DMS114 treated with DMSO at 0.1 percent for 48 hours (cell line): Measurements from ENCODE around the gene RPS18.

Source experiments
- DNase-seq: peaks from one replicate; lab custom pipeline; 2025; ENCODE audit not compliant: unreplicated experiment; lab: John Stamatoyannopoulos, UW

RPS18 gene

DNA sequence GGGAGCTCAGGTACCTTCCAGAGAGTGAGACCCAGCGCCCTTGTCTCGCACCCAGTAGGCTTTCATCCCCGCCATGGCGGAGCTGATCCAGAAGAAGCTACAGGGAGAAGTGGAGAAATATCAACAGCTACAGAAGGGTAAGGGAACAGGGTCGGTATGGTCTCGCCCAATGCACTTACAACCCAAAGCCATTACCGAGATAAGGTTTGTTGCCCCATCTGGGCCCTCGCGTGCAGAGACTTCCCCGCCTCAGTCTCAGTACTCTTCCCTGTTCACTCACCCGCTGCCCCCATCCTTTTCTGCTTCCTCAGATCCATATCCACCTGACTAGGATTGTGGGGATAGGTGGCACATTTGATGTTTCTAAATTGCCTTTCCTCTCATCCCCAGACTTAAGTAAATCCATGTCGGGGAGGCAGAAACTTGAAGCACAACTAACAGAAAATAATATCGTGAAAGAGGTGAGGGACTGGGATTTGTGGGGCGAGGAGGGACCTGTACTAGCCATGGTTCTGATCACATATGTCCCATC lies 18.0 kb downstream of the RPS18 start:
- DNase-seq, result no peak

- DNase-seq, result no peak
Measured at GRCh38 chr6:33290459-33290858, 18.6 kb downstream of the RPS18 start.

DNA sequence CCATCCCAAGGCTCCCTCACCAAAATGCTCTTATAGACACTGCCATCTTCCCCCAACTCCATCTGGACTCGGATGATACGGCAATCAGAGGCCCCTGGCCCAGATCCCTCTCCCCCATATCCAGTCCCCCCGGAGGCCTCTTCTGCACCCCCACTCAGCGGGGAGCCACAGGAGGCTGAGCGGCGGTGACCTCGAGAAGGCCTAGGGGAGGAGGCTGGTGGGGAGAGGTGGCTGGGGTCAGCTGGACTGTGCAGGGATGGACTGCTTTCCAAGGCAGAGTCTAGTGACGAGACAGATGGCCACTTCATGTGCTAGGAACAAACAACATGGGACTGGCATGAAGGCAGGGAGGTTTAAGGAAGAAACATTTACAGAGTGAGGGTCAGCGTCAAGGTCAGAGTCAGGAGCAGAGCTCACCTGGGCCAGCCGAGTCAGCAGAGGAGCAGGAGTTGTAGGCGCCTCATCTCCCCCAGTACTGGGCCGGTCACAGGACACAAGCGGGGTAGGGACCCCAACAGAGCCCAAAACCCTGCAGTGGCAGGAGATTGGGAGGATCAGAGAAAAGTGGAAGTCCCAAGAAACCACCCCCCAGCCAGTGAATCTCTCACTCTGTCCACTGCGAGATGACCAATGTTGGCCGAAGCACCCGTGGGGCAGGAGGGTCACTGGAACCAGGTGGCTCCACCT lies 21.3 kb downstream of the RPS18 start:
- DNase-seq, result no peak

- DNase-seq, result no peak
Measured at GRCh38 chr6:33294086-33294823, 22.4 kb downstream of the RPS18 start.

DNA sequence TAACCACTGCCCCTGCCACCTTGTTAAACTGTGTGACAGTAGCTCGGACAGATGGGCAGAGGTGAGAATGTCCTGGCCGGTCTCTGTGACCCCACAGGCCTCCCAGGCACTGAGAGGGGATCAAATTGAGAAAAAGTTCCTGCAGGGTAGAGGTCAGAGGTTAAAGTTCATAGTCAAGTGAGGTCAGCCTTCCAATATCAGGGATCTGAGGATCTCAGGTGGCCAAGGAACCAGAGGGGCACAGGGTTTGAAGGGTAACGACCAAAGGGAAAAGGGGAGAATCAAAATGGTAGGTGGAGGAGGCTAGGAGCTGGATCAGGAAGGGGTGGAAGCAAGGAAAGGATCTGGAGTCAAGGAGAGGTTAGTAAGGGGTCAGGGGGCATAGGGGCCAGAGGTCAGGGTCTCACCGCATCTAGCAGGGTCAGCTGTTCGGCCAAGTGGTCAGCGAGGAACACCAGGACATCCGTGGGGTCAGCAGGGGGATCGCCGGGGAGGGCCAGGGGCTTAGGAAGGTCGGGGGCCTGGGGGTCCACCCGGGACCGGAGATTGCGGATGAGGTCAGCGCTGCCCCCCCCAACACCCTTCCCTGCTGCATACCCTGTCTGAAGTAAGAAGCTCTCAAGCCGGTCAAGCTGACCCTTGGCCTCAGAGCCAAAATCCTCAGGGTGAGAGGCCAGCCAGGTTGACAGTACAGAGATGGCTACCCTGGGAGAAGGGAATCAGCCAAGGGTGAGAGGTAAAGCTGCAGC lies 23.9 kb downstream of the RPS18 start:
- DNase-seq, result no peak

DNA sequence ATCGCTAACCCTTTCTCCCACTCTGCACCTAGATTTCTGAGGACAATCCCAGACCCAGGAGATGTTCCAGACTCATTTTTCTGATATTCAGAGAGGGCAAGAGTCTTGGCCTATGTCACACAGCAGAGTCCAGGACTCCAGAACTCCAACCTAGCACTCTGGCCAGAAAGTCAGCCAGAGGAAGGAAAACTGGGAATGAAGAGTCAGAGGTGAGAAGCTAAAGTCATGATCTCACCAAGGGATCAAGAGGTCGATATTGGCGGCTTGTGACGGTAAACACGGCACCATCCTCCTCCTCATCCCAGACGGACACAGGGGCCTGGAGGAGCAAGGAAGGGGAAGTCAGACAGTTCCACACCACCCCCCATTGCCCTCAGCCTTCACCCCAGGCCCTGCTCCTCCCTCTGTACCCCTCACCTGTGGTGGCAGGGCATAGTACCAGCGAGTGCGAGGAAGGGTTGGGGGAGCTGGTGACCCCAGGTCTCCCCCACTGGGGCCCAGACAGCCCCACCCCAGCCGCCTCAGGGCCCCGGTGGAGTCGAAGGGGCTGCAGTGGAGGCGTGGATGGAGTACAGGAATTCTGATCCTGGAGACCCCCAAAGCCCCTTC lies 25.0 kb downstream of the RPS18 start:
- no peak for DNase-seq

DNA sequence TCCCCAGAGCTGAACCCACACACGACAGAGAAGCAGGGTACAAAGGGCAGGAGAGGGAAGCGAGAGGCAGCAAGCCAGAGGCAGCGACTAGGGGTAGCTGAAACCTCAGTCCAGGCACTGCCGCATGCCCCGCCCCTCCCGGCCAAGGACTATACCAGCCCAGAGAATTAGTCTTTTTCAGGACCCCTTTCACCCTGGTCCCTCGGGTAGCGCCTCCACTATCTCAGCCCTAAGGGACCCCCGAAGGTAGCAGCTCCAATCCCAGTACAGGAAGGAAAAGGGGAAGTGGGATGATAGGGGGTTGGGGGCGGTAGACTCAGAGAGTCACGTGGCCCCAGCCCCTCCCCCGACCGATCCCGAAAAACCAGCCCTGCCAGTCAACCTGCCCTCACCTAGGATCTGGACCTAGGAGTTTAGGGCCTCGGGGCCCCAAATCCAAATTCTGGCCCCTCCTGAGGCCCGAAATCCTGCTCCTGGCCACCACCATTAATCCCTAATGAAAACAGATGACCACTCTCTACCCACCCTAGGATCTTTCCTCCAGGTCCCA lies 25.6 kb downstream of the RPS18 start:
- DNase-seq, result no peak

- DNase-seq, result peak; percentile 73
Measured at GRCh38 chr6:33297956-33298772, 26.3 kb downstream of the RPS18 start.

GRCh38 chr6:33298773-33299236 lies 26.9 kb downstream of the RPS18 start, which contains the start of gene RGL2:
Gene RGL2, minus strand, starts transcription at chr6:33298942. Its CDS starts 332 bp downstream, at chr6:33298610.
- DNase-seq, result no peak

DNA sequence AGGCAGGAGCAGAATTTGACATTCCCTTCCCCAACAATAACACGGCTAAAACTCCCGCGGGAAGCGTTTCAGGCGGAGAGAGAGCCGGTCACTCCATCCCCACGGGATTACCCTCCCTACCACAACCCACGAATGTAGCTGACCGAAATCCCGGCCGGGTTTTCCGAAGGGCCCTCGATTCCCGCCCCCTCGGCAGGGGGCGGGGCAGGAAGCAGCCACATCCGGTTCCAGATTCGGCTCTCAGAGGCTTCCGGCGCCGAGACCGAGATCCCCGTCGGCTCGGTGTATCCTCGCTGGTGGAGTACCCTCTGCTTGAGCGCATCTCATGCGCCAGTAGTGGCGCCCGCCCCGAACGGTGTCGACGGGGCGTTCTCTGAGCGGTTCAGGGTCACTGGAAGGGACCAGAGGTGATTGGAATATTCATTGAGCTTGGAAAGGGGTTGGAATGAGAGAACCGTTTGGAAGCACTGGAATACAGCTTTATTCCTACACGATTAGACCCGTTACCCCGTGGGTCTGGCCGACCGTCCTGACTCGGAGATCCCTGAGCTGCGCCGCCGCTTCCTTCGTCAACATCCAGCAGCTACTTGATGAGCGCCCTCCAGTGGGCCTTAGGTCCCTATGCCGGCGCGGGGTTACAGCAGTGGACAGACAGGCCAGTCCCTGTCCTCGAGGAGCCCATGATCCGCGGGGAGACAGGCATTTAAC lies 27.5 kb downstream of the RPS18 start:
- DNase-seq, result peak; percentile 93

GRCh38 chr6:33301877-33302276 lies 30.0 kb downstream of the RPS18 start:
- no peak for DNase-seq

GRCh38 chr6:33304216-33304615 lies 32.3 kb downstream of the RPS18 start:
- no peak for DNase-seq

- no peak for DNase-seq
Measured at GRCh38 chr6:33305052-33305451, 33.2 kb downstream of the RPS18 start.

DNA sequence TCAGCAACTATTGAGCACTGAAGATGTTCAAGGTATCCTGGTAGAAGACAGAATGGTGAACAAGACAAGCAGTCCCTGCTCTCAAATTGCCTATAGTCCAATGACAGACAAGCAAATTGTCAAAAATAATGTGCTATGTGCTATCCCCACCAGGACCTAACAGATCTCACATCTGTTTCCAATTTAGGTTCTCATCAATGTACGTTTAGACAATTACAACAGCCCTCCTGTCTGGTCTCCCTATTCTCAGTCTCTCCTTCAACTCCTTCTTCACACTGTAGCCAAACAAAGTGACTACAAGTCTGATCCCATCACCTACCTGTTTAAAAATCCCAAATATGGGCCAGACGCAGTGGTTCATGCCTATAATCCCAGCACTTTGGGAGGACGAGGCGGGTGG lies 34.5 kb downstream of the RPS18 start:
- no peak for DNase-seq

DNA sequence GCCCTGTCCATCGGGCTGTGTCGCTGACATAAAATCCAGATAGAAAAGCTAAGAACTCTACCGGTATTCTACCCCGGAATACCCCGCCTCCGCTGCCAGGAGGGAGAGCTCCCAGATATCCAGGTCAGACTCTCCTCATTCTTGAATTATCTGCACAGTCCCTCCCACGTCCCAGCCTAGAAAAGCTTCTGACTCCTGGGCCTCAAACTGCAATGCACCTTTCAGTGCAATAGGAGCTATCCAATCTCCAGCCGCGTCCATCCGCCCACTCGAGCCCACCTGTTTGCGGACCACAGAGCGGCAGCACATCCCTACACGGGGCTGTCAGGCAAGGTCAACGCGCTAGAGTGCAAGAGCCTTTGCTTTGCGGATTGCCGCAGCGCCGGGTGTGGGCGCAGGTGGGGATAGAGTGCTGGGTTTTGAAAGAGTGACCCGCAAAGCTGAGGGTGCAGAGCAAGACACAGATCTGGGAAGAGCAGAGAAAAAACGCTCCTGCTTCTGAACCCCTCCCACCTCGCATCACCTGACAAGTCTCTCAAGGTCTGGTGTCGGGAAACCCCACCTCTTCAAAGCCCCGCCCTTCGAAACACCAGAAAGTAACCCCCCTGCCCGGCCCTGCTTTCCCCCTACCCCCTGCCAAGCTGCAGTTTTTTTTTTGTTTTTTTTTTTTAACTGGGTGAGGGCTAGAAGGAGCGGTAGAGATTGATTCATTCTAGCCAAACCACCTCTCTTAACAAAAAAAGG lies 40.7 kb downstream of the RPS18 start:
- peak; percentile 78 for DNase-seq

DNA sequence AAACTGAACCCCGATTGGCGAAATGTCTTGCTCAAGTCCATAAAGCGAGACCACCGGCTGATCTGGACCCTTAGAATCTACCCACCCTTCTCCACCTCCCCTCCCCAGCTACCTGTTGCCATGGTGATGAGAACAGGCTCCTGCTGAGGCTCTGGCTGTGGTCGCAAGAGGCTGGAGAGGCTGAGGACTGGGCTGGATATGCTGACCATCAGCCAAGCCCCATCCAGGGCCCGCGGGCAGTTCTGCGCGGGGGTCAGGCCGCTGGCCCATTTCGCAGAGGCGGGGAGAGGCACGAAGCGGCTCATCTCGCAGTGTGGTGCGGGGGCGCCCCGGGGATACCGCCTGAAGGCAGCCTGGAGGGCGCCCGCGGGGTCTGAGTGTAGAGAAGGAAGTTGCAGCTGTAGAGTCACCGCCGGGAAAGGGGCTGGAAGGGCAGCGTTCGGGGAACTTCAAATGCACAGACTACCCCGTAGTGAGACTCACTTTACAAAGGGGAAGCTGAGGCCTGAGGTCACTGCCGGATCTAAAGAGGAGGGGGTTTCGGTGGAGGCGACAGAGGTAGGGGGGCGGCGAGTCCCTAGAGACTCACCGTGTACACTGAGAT lies 41.3 kb downstream of the RPS18 start:
- DNase-seq, result no peak

DNA sequence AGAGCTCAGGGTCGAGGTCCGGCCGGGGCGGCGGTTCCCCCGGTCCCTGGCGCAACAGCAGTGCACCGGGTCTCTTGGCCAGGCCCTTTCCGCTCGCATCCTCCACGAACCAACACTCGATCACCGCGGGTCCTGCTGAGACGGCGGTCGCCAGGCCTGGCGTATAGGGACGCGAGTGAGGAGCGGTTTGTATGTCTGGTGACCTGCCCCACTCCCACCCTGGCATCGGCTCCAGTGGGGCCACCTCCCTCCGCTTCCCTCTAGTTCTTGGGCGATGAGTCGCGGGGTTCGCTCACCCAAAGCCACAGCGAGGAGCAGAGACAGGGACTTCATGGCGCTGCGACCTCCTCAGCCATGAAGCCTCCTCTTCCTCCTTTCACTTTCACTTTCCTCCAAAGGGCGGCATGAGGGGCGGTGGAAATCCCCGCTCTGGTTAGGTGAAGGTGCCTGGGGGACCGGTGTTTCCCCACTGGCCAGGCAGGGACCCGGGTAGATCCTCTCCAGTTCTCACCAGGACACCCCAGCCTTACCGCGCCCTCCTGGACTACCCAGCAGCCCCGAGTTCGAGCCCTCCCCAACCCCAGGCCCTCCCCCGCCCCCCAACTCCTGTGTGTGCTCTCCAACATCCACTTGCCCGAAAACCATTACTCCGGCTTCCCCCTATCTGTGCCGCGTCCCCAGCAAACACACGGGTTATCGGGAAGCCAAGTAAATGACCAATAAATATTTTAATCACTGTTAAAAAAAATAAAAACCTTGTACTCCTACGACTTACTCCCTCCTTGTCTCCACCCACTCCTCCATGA lies 42.0 kb downstream of the RPS18 start, which contains the start of gene TAPBP:
TSS of gene TAPBP (minus strand) at position 370 of the 806 bp plus-strand sequence. CDS start at position 333, 37 bp downstream.
- DNase-seq, result no peak
